ENCODE measurements around the gene ADGRF5.

Gene ADGRF5

DNA sequence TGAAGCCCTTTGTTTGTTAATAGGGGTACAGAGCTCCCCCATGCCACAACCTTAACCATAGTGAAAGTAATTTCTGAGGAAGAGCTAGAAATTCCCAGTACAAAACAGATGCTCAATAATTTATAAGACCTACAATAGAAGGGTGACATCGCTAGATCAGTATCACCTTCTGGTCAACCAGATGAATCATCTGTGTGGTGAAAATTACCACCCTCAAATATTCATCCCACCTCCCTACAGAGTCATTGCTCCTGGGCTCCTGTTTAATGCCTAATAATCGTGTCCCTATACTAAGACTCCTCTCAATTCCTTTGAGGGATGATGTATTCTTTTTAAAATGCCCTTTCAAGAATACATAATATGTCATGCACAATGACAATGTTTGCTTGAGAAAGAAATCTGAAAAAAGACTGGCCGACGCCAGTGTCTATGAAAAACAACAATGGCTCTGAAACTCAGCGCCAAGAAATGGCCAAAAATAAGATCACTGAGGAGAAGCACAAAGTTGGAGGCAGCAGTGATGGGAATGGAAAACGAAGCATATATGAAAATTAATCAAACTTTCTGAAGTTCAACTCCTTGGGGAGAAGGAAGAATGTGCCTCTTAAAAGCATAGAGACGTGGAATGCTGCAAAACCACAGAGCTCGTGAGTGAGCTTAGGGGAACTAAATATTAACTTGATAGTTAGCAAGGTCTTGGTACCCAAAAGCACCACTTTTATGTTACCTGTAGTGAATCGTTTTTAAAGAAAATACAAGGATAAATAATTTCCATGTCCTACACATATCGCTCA lies 11.0 kb upstream of the ADGRF5 start:
- DNase-seq (ENCODE audit: low read depth in 4 of 4, low spot score in 1 of 4) = no peak

DNA sequence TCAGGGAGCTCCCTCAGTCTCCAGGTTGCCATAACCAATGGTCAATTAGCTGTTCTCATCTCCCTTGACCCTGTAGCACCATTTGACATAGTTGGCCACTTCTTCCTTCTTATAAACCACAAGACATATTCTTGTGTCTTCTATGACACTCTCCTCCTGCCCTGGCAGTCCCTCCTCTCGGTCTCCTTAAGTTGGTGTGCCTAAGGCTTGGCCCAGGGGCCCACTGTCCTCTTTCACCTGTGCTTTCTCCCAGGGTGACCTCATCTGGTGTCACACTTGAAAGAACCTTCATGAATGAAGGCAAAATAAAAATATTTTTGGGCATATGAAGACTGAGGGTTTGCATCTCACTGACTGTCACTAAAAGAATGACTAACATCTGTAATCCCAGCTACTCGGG lies 9.7 kb upstream of the ADGRF5 start:
- no peak for DNase-seq (ENCODE audit: low read depth in 4 of 4, low spot score in 1 of 4)

DNA sequence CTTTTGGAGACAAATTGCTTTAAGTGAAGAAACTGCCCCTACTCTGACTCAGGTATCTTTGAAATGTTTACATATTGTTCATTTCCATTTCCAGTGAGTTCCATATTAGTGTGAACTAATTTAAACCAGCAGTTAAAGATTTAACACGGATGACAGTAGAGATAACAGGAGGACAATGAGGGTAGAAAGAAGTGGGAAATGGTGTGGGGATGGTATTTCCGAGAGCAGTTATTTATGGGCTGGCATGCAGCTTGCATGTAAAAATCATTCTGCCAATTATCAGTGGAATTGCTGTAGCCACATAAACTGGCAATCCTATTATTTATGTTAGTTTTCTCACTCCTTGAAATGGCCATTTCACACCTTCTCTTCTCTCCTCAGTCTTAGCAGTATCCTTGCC lies 8.6 kb upstream of the ADGRF5 start:
- no peak for DNase-seq (ENCODE audit: low read depth in 4 of 4, low spot score in 1 of 4)

DNA sequence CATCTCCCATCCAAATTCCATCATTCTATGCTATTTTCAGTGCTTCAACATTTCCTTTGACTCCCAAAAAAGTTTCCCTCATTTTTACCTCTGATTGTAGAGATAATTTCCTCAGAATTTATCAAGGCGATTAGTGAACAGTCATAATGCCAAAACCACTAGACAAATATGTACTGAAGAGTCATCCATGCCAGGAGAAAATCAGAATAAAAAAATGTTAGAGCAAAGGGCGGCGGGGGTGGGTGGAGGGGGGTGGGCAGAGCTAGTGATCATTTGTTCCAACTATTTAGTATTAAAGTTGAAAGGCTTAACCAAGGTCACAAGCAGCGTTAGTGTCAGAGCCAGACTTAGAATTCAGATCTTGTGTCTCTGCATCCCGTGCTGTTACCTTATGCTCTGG lies 5.3 kb upstream of the ADGRF5 start:
- DNase-seq (ENCODE audit: low read depth in 4 of 4, low spot score in 1 of 4) = no peak

DNA sequence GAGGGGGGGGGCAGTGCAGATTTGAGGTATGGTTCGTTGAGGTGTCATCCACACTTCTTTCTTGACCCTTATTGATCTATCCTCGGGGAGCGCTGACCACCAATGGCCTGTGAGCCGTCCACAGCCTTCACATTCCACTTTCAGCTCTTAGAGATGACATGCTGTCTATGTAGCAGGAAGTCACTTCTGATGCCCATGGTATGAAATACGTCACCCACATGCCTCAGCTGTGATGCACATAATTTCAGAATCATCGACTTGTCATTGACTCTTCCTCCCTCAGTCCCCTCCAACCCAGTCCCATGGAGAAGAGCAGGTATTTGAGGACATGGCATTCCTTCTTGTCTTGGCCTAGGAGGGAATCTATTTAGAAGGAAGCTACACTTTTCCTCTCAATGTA lies 4.7 kb upstream of the ADGRF5 start:
- DNase-seq (ENCODE audit: low read depth in 4 of 4, low spot score in 1 of 4) = no peak

DNA sequence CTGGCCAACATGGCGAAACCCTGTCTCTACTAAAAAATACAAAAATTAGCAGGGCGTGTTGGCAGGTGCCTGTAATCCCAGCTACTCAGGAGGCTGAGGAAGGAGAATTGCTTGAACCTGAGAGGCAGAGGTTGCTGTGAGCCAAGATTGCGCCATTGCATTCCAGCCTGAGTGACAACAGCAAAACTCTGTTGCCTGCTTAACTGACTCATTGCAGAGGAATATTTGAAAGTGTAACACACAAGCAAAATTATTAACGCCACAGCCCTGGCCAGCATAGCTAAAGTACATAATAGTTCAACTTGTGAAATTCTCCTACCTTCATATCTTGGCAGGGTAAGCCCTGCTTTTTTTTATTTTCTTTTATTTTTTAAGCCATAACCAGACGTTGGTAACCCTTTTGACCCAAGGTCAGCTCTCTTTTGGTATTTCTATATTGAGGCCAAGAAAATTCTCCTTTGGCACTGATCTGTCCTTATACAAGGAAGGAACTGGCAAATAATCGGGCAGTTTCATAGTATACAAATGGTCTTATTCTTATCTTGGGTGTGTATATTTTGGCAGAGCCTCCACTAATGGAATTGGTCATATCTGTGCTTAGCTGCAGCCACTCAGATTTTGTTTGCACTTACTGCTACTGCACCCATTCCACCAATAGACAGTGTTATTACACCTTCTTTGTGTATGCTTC lies 4.0 kb upstream of the ADGRF5 start:
- no peak for DNase-seq (ENCODE audit: low read depth in 4 of 4, low spot score in 1 of 4)

DNA sequence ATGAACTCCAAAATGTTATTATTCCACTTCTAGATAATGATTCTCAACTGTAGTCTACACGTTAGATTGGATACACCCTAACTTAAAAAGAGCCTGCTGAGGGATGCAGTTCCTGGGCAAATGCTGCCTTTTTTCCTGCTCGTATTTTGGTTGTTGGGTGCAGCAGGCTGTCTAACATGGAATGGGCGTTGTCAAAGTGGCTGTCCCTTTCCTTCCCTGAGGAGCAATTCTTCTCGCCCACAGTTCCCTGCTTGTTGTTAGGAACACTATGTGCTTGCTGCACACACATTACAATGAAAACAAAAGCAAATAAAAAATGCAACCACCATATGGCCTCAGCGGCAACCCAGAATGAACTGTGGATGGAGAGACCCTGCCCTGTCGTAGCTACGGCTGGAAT lies 1.7 kb upstream of the ADGRF5 start:
- no peak for DNase-seq (ENCODE audit: low read depth in 4 of 4, low spot score in 1 of 4)

DNA sequence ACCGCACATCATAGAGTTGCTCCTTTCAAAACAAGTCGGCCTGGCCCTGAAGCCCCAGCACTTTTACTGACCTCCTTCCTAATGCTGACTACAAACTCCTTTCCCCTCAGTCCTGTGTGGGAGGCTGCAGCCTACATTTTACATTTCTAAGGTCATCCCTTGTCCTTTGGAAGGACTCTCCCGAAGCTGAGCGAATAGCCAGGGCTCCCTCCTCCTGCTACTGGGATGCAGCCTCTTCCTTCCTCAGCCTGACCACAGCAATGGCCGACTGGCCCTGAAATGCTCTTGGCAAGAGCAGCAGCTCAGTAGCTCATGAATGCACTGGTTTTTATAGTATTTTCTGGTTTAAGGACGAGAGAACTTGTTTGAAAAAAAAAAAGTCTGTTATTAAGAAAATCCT lies 679 bp downstream of the ADGRF5 start:
- no peak for DNase-seq (ENCODE audit: low read depth in 4 of 4, low spot score in 1 of 4)

DNA sequence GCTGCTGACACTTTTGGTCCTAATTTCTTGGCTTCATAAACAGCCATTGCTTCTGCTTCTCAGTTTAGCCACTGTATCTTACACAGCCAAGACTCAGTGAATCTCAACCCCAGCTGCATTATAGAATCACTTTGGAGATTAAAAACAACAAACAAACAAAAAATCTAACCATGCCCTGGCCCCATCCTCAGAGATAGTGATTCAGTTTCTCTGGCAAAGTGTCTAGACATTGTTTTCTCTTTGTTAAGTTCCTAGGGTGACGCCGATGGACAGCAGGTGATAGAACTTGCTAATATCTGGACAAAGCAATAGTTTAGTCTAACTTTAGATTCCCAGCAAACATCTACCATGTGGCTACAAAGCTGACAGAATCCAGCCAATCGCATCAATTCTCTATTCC lies 2.9 kb downstream of the ADGRF5 start:
- no peak for DNase-seq (ENCODE audit: low read depth in 4 of 4, low spot score in 1 of 4)

DNA sequence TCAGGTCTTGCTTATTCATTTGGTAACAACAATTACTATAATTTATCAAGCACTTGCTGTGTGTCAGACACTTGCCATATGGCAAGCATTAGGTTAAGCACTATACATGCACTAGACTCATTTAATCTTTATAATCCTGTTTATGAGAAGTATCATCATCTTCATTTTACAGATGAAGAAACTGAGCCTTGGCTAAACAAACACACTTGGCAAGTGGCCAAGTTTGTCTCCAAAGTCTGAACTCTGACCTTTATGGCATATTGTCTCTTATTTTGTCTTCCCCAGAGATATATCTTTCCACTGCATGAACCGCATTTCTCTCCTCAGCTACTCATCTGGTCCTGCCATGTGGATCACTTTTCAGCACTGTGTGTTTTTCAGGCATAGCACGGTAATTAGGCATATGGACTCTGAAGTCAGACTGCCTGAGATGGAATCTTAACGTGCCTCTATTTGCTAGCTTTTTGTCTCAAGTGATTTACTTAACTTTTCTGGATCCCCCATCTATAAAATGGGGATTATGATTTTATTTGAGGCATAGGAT lies 4.7 kb downstream of the ADGRF5 start:
- no peak for DNase-seq (ENCODE audit: low read depth in 4 of 4, low spot score in 1 of 4)

DNA sequence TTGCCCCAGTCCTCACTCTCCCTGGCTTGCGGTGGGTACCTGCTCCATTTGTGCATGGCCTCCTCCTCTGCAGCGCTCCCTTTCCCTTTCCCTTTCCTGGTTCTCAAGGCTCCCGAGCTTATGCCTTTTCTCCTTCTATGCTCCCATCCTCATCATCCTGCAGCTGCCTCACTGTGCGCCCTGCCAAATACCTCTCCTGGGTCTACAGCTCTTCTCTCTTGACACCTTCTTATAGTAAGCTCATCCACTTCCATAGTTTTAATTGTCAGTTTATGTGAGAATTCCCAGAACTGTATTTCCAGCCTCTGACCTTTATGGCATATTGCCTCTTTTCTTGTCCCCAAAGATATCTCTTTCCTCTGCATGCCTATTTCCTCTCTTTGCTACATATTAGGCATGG lies 5.9 kb downstream of the ADGRF5 start:
- DNase-seq (ENCODE audit: low read depth in 4 of 4, low spot score in 1 of 4) = no peak

DNA sequence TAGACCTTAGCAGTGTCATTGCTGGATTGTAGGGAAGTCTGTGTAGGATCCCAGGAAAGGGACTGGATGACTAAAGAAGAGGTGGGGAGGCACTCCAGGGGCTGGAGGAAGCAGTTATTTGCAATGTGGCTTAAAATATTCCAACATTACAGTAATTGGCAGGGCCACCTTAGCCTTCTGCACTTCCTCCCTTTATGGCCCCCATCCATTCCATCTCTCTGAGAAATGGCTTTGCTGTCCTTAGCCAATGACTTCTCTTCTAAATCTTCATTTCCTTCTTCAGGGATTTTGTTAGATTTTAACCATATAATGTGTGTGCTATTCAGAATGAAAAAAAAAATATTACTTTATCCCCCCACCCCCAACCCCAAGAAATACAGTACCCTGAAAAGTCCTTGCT lies 6.4 kb downstream of the ADGRF5 start:
- DNase-seq (ENCODE audit: low read depth in 4 of 4, low spot score in 1 of 4) = no peak

DNA sequence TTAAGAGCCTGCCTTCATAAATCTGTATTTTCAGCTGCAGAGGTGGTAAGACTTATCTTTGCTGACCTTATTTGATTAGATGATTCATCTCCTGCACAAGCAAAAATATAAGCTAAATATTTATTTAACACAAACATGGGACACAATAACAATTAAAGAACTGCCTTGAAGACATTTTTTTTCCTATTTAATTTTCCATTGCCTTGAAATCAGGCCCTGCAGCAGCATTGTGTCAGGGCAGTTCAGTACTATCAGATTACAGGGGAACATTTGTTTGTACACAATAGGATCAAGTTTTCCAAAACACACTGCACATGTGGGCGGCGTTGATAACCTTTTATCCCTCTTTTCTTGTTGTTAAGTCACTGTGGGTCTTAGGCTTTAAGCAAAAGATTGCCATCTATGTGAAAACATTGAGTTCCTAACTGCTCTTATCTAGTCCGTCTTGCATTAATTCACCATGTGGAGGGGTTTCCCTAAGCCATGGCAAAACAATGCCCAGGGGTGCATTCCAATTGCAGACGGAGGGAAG lies 7.4 kb downstream of the ADGRF5 start:
- DNase-seq (ENCODE audit: low read depth in 4 of 4, low spot score in 1 of 4) = no peak

DNA sequence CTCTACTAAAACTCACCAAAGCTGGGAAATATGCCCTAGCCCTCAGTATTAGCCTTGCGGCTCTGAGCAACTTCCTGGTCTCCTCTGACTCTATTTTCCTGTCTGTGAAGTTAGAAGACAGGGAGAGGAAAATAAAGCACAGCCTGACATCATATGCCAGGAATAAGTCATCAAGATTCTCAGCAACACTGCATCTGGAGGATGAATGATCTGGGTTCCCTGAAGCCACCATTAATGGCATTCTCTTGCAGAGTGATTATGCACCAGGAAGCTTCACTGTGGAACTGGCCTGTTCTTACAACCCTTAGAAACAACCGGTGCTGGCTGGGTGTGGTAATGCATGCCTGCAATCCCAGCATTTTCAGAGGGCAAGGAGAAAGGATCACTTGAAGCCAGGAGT lies 12.4 kb downstream of the ADGRF5 start:
- no peak for DNase-seq (ENCODE audit: low read depth in 4 of 4, low spot score in 1 of 4)

DNA sequence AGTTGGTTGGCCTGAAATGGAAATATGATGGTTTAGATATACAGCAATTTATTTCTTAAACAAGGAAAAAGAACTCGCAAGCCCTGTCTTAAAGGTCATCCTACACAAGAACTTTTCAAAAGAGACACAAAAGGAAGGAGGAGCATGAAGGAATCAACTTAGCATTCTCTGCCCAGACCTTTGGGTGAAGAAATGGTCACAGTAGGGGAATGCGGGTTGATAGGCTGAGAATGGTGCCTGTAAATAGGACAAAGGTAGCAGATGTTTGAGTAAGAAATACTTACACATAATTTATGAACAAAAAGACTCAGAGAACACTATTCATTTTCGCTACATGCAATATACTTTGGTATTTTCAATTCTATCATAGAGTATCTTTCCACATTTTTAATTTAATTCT lies 15.0 kb downstream of the ADGRF5 start:
- DNase-seq (ENCODE audit: low read depth in 4 of 4, low spot score in 1 of 4) = no peak

DNA sequence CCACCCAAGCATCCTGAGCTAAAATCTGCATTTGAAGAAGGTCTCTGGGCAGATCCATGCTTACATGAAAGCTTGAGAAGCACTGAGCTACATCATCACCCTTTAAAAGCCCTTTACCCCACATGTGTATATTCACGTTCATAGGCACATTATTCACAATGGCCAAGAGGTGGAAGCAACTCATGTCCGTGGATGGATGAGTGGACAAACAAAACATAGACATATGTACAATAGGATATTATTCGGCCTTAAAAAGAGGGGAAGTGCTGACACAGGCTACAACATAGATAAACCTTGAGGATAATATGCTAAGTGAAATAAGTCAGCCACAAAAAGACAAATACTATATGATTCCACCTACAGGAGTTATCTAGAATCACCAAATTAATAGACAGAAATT lies 17.6 kb downstream of the ADGRF5 start:
- no peak for DNase-seq (ENCODE audit: low read depth in 4 of 4, low spot score in 1 of 4)

DNA sequence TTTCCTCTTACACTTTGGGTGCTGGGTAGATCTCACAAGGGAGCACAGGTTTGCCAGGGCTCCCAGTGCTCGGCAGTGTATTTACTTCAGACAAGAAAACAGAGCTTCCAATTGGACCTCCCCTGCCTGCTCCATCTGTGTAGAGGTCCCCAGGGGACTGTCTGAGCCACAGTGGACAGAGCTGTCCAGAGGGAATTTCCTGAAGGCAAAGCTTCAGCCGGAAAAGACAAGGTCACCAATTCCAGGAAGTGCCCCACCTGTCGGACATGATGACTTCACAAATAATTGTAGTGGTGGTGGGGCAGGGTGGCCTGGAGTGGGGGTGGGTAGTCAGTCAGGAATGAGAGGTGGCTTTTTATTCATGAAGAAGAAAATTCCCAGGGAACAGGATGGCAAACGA lies 18.6 kb downstream of the ADGRF5 start:
- no peak for DNase-seq (ENCODE audit: low read depth in 4 of 4, low spot score in 1 of 4)

DNA sequence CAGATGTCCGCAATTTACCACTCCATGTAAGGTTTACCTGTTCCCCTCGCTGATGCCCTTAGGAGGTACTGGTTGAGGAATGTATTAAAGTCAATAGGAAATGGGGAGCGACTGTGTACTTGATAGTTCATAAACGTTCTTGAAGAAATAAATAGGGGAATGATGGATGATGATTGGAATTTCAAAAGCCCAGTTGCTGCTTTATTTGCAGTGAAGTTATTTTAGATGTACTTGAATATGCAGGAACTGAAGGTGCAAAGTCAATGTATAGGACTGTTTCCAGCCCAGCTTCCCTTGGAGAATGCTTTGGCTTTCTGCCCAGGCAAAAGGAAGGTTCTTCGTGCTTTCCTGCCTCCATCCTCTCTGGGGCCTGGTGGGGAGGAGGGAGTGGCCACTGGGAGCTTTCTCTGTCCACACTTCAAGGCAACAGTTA lies 19.8 kb downstream of the ADGRF5 start:
- no peak for DNase-seq (ENCODE audit: low read depth in 4 of 4, low spot score in 1 of 4)

DNA sequence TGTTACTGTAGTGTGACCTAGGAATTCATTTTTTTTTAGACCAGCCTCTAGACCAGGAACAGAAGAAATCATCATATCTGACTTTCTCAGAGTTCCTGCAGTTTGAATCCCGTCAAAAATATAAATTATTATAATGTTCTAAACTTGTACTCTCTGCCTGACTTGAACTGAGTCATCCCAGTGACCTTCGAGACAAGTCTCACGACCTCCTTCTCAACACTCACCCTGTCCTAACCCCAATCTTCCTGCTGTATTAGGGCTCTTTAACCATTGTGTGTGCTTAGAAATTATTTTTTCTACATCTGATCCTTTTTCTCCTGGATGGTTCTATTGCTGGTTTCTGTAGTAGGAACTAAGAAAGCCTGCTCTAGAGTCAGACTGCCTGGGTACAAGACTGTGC lies 21.5 kb downstream of the ADGRF5 start:
- DNase-seq (ENCODE audit: low read depth in 4 of 4, low spot score in 1 of 4) = no peak

DNA sequence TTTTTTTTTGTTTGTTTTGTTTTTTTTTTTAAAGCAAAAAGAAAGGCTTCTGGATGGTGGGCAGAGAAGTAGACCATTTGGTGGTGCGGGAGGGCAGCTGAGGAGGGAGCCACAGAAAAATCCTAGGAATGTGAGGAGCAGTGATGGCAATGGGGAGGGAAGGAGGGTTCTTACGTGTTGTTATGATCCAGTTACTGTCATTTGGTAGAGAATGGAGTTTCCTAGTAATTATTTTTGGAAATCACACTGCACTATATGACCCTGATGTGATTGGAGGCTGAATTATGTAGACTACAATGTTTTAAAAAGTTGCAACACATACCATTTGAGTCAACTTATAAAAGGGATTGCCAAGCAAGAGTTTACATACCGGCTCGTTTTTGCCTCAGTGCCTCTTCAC lies 22.1 kb downstream of the ADGRF5 start:
- no peak for DNase-seq (ENCODE audit: low read depth in 4 of 4, low spot score in 1 of 4)

DNA sequence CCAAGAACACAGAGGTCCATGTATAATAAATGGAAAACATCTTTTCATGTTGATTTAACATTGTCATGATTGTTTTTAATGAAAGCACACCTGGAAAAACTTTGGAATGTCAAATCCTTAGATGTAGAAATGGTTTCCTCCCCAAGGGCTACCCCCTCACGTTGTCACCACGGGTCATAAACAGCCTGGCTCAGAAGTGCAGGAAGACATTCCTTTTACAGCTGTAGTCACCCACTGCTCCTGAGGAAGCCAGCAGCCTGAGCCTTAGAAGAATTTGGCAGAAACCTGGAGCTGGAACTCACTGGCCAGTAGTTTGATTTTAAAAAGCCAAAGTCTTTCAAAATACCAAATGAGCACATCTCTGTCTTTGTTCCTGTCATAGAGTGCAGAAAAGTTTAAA lies 23.7 kb downstream of the ADGRF5 start:
- DNase-seq (ENCODE audit: low read depth in 4 of 4, low spot score in 1 of 4) = no peak

DNA sequence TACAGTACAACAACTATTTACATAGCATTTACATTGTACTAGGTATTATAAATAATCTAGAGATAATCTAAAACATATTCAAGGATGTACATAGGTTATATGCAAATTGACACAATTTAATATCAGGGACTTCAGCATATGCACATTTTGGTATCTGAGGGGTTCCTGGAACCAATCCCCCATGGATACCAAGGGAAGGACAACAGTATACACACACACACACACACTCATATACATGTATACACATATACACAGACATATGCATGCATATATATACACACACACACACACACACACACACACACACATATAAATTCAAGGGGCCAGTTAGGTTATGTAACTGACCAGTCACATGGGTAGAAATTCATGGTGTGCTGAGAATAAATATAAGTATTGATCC lies 24.9 kb downstream of the ADGRF5 start:
- DNase-seq (ENCODE audit: low read depth in 4 of 4, low spot score in 1 of 4) = no peak
